OCI-LY7 (cell line): ENCODE data around the gene CACNA2D1. TPM values are rescaled to one million over a fixed set of nuclear protein-coding genes. Genes with fewer than 3 reads are reported as not detected.

Experiments
- BruUV-seq: library from RNA; stranded (reverse); fragments of 400-500 nt; replicated peaks from 2 replicates; lab custom pipeline; 2021; lab: Mats Ljungman, UMichigan
- CTCF ChIA-PET: fragments of 300-600 bp; sonication (Branson Sonifier 250); formaldehyde crosslinking; loops from one replicate; lab custom pipeline; 2022; ENCODE audit warnings: antibody characterized with exemption; ENCODE audit not compliant: unreplicated experiment; lab: Charles Lee
- POLR2A ChIA-PET: fragments of 300-600 bp; sonication (Branson Sonifier 250); formaldehyde crosslinking; loops from one replicate; lab custom pipeline; 2022; ENCODE audit warnings: antibody characterized with exemption; lab: Charles Lee
- DNase-seq: peaks from one replicate; pipeline ENCODE4 v3.0.0-alpha.2; 2015; ENCODE audit warnings: low spot score
- H2AFZ ChIP-seq: fragments of 200-600 bp; sonication (generic), shearing (Covaris generic); 2 replicates; pipeline ENCODE4 v1.6.1; 2014; ENCODE audit warnings: mild to moderate bottlenecking, antibody characterized with exemption, low read length, moderate library complexity
- H3K27ac ChIP-seq: fragments of 200-600 bp; sonication (generic); 2 replicates; pipeline ENCODE4 v1.5.1; 2014; ENCODE audit warnings: mixed run types, low read depth, mild to moderate bottlenecking, moderate library complexity, low read length, inconsistent platforms; ENCODE audit not compliant: poor library complexity, severe bottlenecking
- H3K36me3 ChIP-seq: fragments of 200-600 bp; sonication (generic); 2 replicates; pipeline ENCODE4 v1.6.1; 2014; ENCODE audit warnings: mild to moderate bottlenecking, antibody characterized with exemption, low read length, moderate library complexity, mixed read lengths; ENCODE audit not compliant: insufficient read depth
- H3K4me1 ChIP-seq: fragments of 200-600 bp; sonication (generic); 2 replicates; pipeline ENCODE4 v1.5.1; 2014; ENCODE audit warnings: mild to moderate bottlenecking, low read length; ENCODE audit not compliant: insufficient read depth, poor library complexity, severe bottlenecking
- H3K4me2 ChIP-seq: fragments of 200-600 bp; sonication (generic); 2 replicates; pipeline ENCODE4 v1.6.1; 2014; ENCODE audit warnings: mild to moderate bottlenecking, low read length
- H3K4me3 ChIP-seq: fragments of 200-600 bp; sonication (generic); 2 replicates; pipeline ENCODE4 v1.5.1; 2014; ENCODE audit warnings: mild to moderate bottlenecking, low read depth, low read length; ENCODE audit not compliant: poor library complexity, severe bottlenecking
- H3K79me2 ChIP-seq: fragments of 200-600 bp; sonication (generic); 2 replicates; pipeline ENCODE4 v1.6.1; 2016; ENCODE audit warnings: low read depth, mild to moderate bottlenecking, low read length, moderate library complexity, mixed read lengths; ENCODE audit not compliant: insufficient read depth
- H3K9me2 ChIP-seq: fragments of 200-600 bp; sonication (generic); 2 replicates; pipeline ENCODE4 v1.6.1; 2016; ENCODE audit warnings: mild to moderate bottlenecking, low read length, mixed read lengths; ENCODE audit not compliant: insufficient read depth
- H3K9me3 ChIP-seq: fragments of 200-600 bp; sonication (generic); 2 replicates; pipeline ENCODE4 v1.6.1; 2014; ENCODE audit warnings: mild to moderate bottlenecking, mixed run types, low read length, mixed read lengths
- H4K20me1 ChIP-seq: fragments of 200-600 bp; sonication (generic); 2 replicates; pipeline ENCODE4 v1.6.1; 2014; ENCODE audit warnings: mild to moderate bottlenecking, antibody characterized with exemption, low read length, moderate library complexity, mixed read lengths; ENCODE audit not compliant: insufficient read depth
- CTCF ChIP-seq: fragments of 200-600 bp; sonication (generic); conservative IDR thresholded peaks from 2 replicates; pipeline ENCODE4 v1.5.1; 2014; ENCODE audit warnings: mild to moderate bottlenecking, antibody characterized with exemption, low read length, moderate library complexity, mixed read lengths
- EZH2phosphoT487 ChIP-seq: fragments of 200-600 bp; sonication (generic); IDR thresholded peaks from 2 replicates; pipeline ENCODE4 v1.6.1; 2018; ENCODE audit warnings: low read depth, borderline replicate concordance, mild to moderate bottlenecking, mixed run types, antibody characterized with exemption, low read length, moderate library complexity, mixed read lengths
- intact Hi-C: fragments of 100-400 bp; cut with micrococcal nuclease; formaldehyde crosslinking; loops from one replicate; pipeline ENCODE4 v1.10.0; 2022; ENCODE audit not compliant: unreplicated experiment
- total RNA-seq, 2 experiments: library from RNA; depleted of rRNA in 1 of 2; stranded (reverse); fragments of >200 nt in 1 of 2; shearing (Covaris generic) in 1 of 2; gene quantifications; 2 replicates each; pipeline ENCODE4 v1.2.3, GENCODE V29; 2014 to 2022

CACNA2D1 gene
- total RNA-seq, 2 experiments from 2014 or later: not detected

- CTCF ChIA-PET: no interaction called here
Measured at GRCh38 chr7:82258181-82258580, 185.4 kb downstream of the CACNA2D1 start.

GRCh38 chr7:82257118-82257695 is 186.4 kb downstream of the CACNA2D1 start:
- TF ChIP-seq EZH2phosphoT487: no peak
- TF ChIP-seq CTCF: no peak
- POLR2A ChIA-PET: interaction anchor here (1.0 kb wide), 1 partner anchor 252 kb away, joined by 3 read pairs; no protein-coding TSS in a partner anchor
- Histone ChIP-seq H3K4me3 (no peak overlapping the region), H3K79me2 (no peaks in the 10 kb centered on the region), H3K9me2 (no peaks in the 10 kb centered on the region), H3K9me3 (no peaks in the 10 kb centered on the region), H2AFZ (no peak overlapping the region), H3K27ac (no peak overlapping the region), H3K4me2 (no peak overlapping the region), H3K36me3 (no peaks in the 10 kb centered on the region), H4K20me1 (no peaks in the 10 kb centered on the region), H3K4me1 (no peaks in the 10 kb centered on the region)
- DNase-seq: no peak
- BruUV-seq: no TSS peak
- CTCF ChIA-PET: no interaction called here
- intact Hi-C loops: no loop called here

More at GRCh38 chr7:82258181-82258580, 185.4 kb downstream of the CACNA2D1 start:
- Histone ChIP-seq H3K79me2 (no peaks in the 10 kb centered on the region), H3K4me1 (no peaks in the 10 kb centered on the region), H3K27ac (no peak overlapping the region), H2AFZ (no peak overlapping the region), H4K20me1 (no peaks in the 10 kb centered on the region), H3K4me3 (no peak overlapping the region), H3K4me2 (no peak overlapping the region), H3K9me3 (no peaks in the 10 kb centered on the region), H3K36me3 (no peaks in the 10 kb centered on the region), H3K9me2 (no peaks in the 10 kb centered on the region)
- POLR2A ChIA-PET: interaction anchor here (0.5 to 1.1 kb wide), 5 partner anchors 13 to 350 kb away, joined by 3 to 4 read pairs (median 4); no protein-coding TSS in a partner anchor
- BruUV-seq: no TSS peak
- intact Hi-C loops: no loop called here
- DNase-seq: no peak
- TF ChIP-seq CTCF (no peak), EZH2phosphoT487 (no peak)

- intact Hi-C loops: no loop called here
- no TSS peak for BruUV-seq
- no peak for DNase-seq
- H3K27ac ChIP-seq: no peak overlapping the region
- H3K9me3 ChIP-seq: no peaks in the 10 kb centered on the region
- no peaks in the 10 kb centered on the region; the same call in 1 of the 2 replicates for H3K9me2 ChIP-seq
- no peak overlapping the region for H2AFZ ChIP-seq
- TF ChIP-seq EZH2phosphoT487 (no peak), CTCF (no peak)
- H4K20me1 ChIP-seq: no peaks in the 10 kb centered on the region
- H3K4me3 ChIP-seq: no peak overlapping the region
- no peaks in the 10 kb centered on the region for H3K79me2 ChIP-seq
- H3K4me2 ChIP-seq: no peak overlapping the region
- no peaks in the 10 kb centered on the region for H3K4me1 ChIP-seq
- H3K36me3 ChIP-seq: no peaks in the 10 kb centered on the region
- ChIA-PET CTCF (no interaction called here), POLR2A (no interaction called here)
Measured at GRCh38 chr7:82255706-82256105, 187.9 kb downstream of the CACNA2D1 start.
